ENCODE data around the gene FHOD1.

The FHOD1 gene

GRCh38 chr16:67190041-67190440 is 57.2 kb downstream of the FHOD1 start, which contains the start of gene EXOC3L1:
Gene EXOC3L1 (minus strand): TSS chr16:67190136. CDS start chr16:67189676, 460 bp downstream.
- DNase-seq (ENCODE audit: low spot score) = no peak

GRCh38 chr16:67188798-67189197 is 58.5 kb downstream of the FHOD1 start:
- DNase-seq (ENCODE audit: low spot score) = no peak

- no peak for DNase-seq (ENCODE audit: low spot score)
Observed at GRCh38 chr16:67188323-67188722, 59.0 kb downstream of the FHOD1 start.

- DNase-seq (ENCODE audit: low spot score) = no peak
Observed at GRCh38 chr16:67187175-67187890, 59.9 kb downstream of the FHOD1 start.

GRCh38 chr16:67186550-67186950 is 60.7 kb downstream of the FHOD1 start:
- DNase-seq (ENCODE audit: low spot score) = no peak

- DNase-seq (ENCODE audit: low spot score) = no peak
Observed at GRCh38 chr16:67185651-67186134, 61.6 kb downstream of the FHOD1 start.

- DNase-seq (ENCODE audit: low spot score) = peak; percentile 91
Observed at GRCh38 chr16:67184995-67185650, 62.2 kb downstream of the FHOD1 start.

GRCh38 chr16:67184453-67184994 is 62.8 kb downstream of the FHOD1 start:
- DNase-seq (ENCODE audit: low spot score) = no peak

GRCh38 chr16:67183627-67184452 is 63.4 kb downstream of the FHOD1 start, which contains the start of gene MATCAP1:
Gene MATCAP1 (minus strand): TSS chr16:67183963. CDS start chr16:67180610, 3,353 bp downstream.
- peak; percentile 99 for DNase-seq (ENCODE audit: low spot score)

- DNase-seq (ENCODE audit: low spot score) = no peak
Observed at GRCh38 chr16:67183284-67183626, 64.0 kb downstream of the FHOD1 start.

- no peak for DNase-seq (ENCODE audit: low spot score)
Observed at GRCh38 chr16:67182288-67182687, 65.0 kb downstream of the FHOD1 start.

GRCh38 chr16:67181346-67181745 is 65.9 kb downstream of the FHOD1 start:
- DNase-seq (ENCODE audit: low spot score) = peak; percentile 83

- DNase-seq (ENCODE audit: low spot score) = no peak
Observed at GRCh38 chr16:67180166-67180565, 67.1 kb downstream of the FHOD1 start.

- DNase-seq (ENCODE audit: low spot score) = no peak
Observed at GRCh38 chr16:67179421-67180080, 67.7 kb downstream of the FHOD1 start.

All from GM03348 (cell line).